ENCODE data around the gene MEAK7.
"Not testable (repeated sequence)": the region's sequence is repeated elsewhere in the genome, so short reads cannot be mapped to it uniquely, and the experiment has no call there.

Gene MEAK7

GRCh38 chr16:84532855-84533486, 28.5 kb upstream of the MEAK7 start:
- DNase-seq: no peak

- DNase-seq: no peak
These were observed 27.8 kb upstream of the MEAK7 start for GRCh38 chr16:84532291-84532724.

- DNase-seq: no peak
These were observed 27.2 kb upstream of the MEAK7 start for GRCh38 chr16:84531671-84532111.

- no peak for DNase-seq
These were observed 26.1 kb upstream of the MEAK7 start for GRCh38 chr16:84530590-84530989.

- DNase-seq: no peak
These were observed 25.1 kb upstream of the MEAK7 start for GRCh38 chr16:84529607-84530006.

- no peak for DNase-seq
These were observed 23.9 kb upstream of the MEAK7 start for GRCh38 chr16:84528322-84528721.

GRCh38 chr16:84527532-84528269, 23.2 kb upstream of the MEAK7 start:
- no peak for DNase-seq

GRCh38 chr16:84526794-84527531, 22.5 kb upstream of the MEAK7 start:
- DNase-seq: no peak

GRCh38 chr16:84524941-84525581, 20.6 kb upstream of the MEAK7 start:
- DNase-seq: not testable (repeated sequence)

- no peak for DNase-seq
These were observed 20.0 kb upstream of the MEAK7 start for GRCh38 chr16:84524346-84524920.

- DNase-seq: no peak
These were observed 17.0 kb upstream of the MEAK7 start for GRCh38 chr16:84521497-84521770.

- no peak for DNase-seq
These were observed 16.5 kb upstream of the MEAK7 start for GRCh38 chr16:84520725-84521496.

GRCh38 chr16:84519855-84520254, 15.4 kb upstream of the MEAK7 start:
- DNase-seq: no peak

GRCh38 chr16:84518804-84519341, 14.4 kb upstream of the MEAK7 start:
- DNase-seq: no peak

GRCh38 chr16:84518220-84518619, 13.8 kb upstream of the MEAK7 start:
- not testable (repeated sequence) for DNase-seq

GRCh38 chr16:84517366-84517765, 12.9 kb upstream of the MEAK7 start:
- no peak for DNase-seq

GRCh38 chr16:84514874-84515835, 10.7 kb upstream of the MEAK7 start:
- peak; percentile 82 for DNase-seq

- DNase-seq: no peak
These were observed 9.9 kb upstream of the MEAK7 start for GRCh38 chr16:84514295-84514873.

GRCh38 chr16:84513666-84514065, 9.2 kb upstream of the MEAK7 start:
- no peak for DNase-seq

GRCh38 chr16:84513123-84513522, 8.7 kb upstream of the MEAK7 start:
- no peak for DNase-seq

Data from SIG-M5 (cell line).